CD14-positive monocyte (primary cell): ENCODE measurements around the gene HOXB4. TPM values are rescaled to one million over a fixed set of nuclear protein-coding genes. Genes with fewer than 3 reads are reported as not detected.
A peak's percentile ranks its signal among the peaks of the same experiment; 100 is the strongest.

Experiments used
- DNase-seq, 3 donors: peaks; one replicate each; pipeline ENCODE4 v3.0.0-alpha.2; 2011 to 2022
- H2AFZ ChIP-seq: 2 replicates; pipeline ENCODE4 v1.6.0; 2012; ENCODE audit warnings: mild to moderate bottlenecking, low read depth, low read length, inconsistent platforms; ENCODE audit not compliant: insufficient read depth, poor library complexity, severe bottlenecking
- H3K27ac ChIP-seq, 2 donors: 1 replicate in 1 of 2; 2 replicates in 1 of 2; pipeline ENCODE4 v1.5.1; 2012 to 2013; ENCODE audit warnings: low read length in 2 of 2, control low read depth in 1 of 2, inconsistent platforms in 1 of 2, low read depth in 1 of 2, mild to moderate bottlenecking in 1 of 2
- H3K27me3 ChIP-seq, 2 donors: one replicate each; pipeline versions ENCODE4 v1.6.0 to v1.6.1; 2011 to 2013; ENCODE audit warnings: low read length in 2 of 2; ENCODE audit not compliant: control insufficient read depth in 2 of 2, insufficient read depth in 2 of 2
- H3K36me3 ChIP-seq, 2 donors: replicated peaks in 1 of 2; 1 replicate in 1 of 2; 2 replicates in 1 of 2; pipeline versions ENCODE4 v1.5.1 to v1.6.1; 2012 to 2013; ENCODE audit warnings: low read length in 2 of 2, control low read depth in 1 of 2, inconsistent platforms in 1 of 2, mild to moderate bottlenecking in 1 of 2; ENCODE audit not compliant: insufficient read depth in 2 of 2, control insufficient read depth in 1 of 2
- H3K4me1 ChIP-seq, 2 donors: 1 replicate in 1 of 2; 2 replicates in 1 of 2; pipeline versions ENCODE4 v1.5.1 to v1.6.1; 2012 to 2013; ENCODE audit warnings: low read length in 2 of 2, control low read depth in 1 of 2, inconsistent platforms in 1 of 2, mild to moderate bottlenecking in 1 of 2, moderate library complexity in 1 of 2; ENCODE audit not compliant: insufficient read depth in 2 of 2, control insufficient read depth in 1 of 2
- H3K4me2 ChIP-seq: replicated peaks from 2 replicates; pipeline ENCODE3; 2012; ENCODE audit warnings: low read length, moderate library complexity, mild to moderate bottlenecking; ENCODE audit not compliant: poor library complexity, severe bottlenecking; ENCODE audit errors: extremely low read depth
- H3K4me3 ChIP-seq, 3 experiments: fragments of 200-600 bp in 1 of 3; sonication (generic) in 1 of 3; replicated peaks in 1 of 3; 1 replicate in 2 of 3; 2 replicates in 1 of 3; pipeline ENCODE4 v1.5.1; 2011 to 2013; ENCODE audit warnings: low read length in 3 of 3, mild to moderate bottlenecking in 3 of 3, control low read depth in 2 of 3, low read depth in 2 of 3, inconsistent platforms in 1 of 3, moderate library complexity in 1 of 3
- H3K79me2 ChIP-seq: 2 replicates; pipeline ENCODE4 v1.6.0; 2012; ENCODE audit warnings: mild to moderate bottlenecking, control low read depth, inconsistent platforms, low read length, moderate library complexity; ENCODE audit not compliant: insufficient read depth
- H3K9ac ChIP-seq: 2 replicates; pipeline ENCODE4 v1.6.0; 2017; ENCODE audit warnings: low read length, mild to moderate bottlenecking; ENCODE audit not compliant: insufficient read depth, poor library complexity, severe bottlenecking
- H3K9me3 ChIP-seq, 2 donors: replicated peaks in 1 of 2; 1 replicate in 1 of 2; 2 replicates in 1 of 2; pipeline versions ENCODE4 v1.5.1 to v1.6.1; 2012 to 2013; ENCODE audit warnings: low read length in 2 of 2, control low read depth in 1 of 2; ENCODE audit not compliant: control insufficient read depth in 1 of 2, insufficient read depth in 1 of 2
- H4K20me1 ChIP-seq: 2 replicates; pipeline ENCODE4 v1.6.0; 2012; ENCODE audit warnings: mild to moderate bottlenecking, low read length, control low read depth, moderate library complexity; ENCODE audit not compliant: insufficient read depth
- H3K27ac Mint-ChIP-seq, 7 donors: one replicate each; pipeline ENCODE4 v1.8.0; 2020; ENCODE audit warnings: mild to moderate bottlenecking in 7 of 7, mixed read lengths in 7 of 7, moderate library complexity in 6 of 7, inconsistent platforms in 2 of 7
- H3K27me3 Mint-ChIP-seq, 3 donors: one replicate each; pipeline ENCODE4 v1.8.0; 2021 to 2022; ENCODE audit warnings: low read depth in 3 of 3, mild to moderate bottlenecking in 3 of 3, mixed read lengths in 3 of 3, moderate library complexity in 3 of 3, inconsistent platforms in 1 of 3
- H3K36me3 Mint-ChIP-seq, 2 donors: one replicate each; pipeline ENCODE4 v1.8.0; 2020; ENCODE audit warnings: mixed read lengths in 2 of 2, inconsistent platforms in 1 of 2, mild to moderate bottlenecking in 1 of 2
- H3K4me1 Mint-ChIP-seq: one replicate; pipeline ENCODE4 v1.8.0; 2020; ENCODE audit warnings: mild to moderate bottlenecking, mixed read lengths
- H3K4me3 Mint-ChIP-seq, 2 donors: one replicate each; pipeline ENCODE4 v1.8.0; 2020; ENCODE audit warnings: mild to moderate bottlenecking in 2 of 2, mixed read lengths in 2 of 2, moderate library complexity in 1 of 2
- H3K9me3 Mint-ChIP-seq, 7 donors: one replicate each; pipeline ENCODE4 v1.8.0; 2020 to 2022; ENCODE audit warnings: mixed read lengths in 7 of 7, mild to moderate bottlenecking in 6 of 7, moderate library complexity in 6 of 7, inconsistent platforms in 2 of 7
- WGBS: methylation state at CpG from one replicate; pipeline ENCODE4 v1.1.5; 2013; ENCODE audit warnings: missing lambda C conversion rate; ENCODE audit not compliant: insufficient coverage; 5-methylcytosine and 5-hydroxymethylcytosine counted together
- intact Hi-C, 2 donors: fragments of 100-400 bp; cut with micrococcal nuclease; formaldehyde crosslinking; loops; one replicate each; pipeline versions ENCODE4 v1.15.0 to v1.15.1; 2023
- polyA plus RNA-seq, 3 donors: library from polyadenylated mRNA; depleted of rRNA in 1 of 3; unstranded in 2 of 3; stranded (reverse) in 1 of 3; fragments of 300-500 nt in 2 of 3; fragments of >200 nt in 1 of 3; fragmentation: Illumina TruSeq in 2 of 3; gene quantifications; 1 replicate in 2 of 3; 2 replicates in 1 of 3; pipeline ENCODE4 v1.2.3, GENCODE V29; 2012 to 2021
- TF ChIP-seq, protein P1 (sequence below): fragments of 200-600 bp; IDR thresholded peaks from one replicate; pipeline ENCODE4 v1.8.0; 2022; ENCODE audit warnings: antibody characterized with exemption, mild to moderate bottlenecking

Gene HOXB4
- polyA plus RNA-seq, 3 donors = 0.16 TPM; not detected in 2

DNA sequence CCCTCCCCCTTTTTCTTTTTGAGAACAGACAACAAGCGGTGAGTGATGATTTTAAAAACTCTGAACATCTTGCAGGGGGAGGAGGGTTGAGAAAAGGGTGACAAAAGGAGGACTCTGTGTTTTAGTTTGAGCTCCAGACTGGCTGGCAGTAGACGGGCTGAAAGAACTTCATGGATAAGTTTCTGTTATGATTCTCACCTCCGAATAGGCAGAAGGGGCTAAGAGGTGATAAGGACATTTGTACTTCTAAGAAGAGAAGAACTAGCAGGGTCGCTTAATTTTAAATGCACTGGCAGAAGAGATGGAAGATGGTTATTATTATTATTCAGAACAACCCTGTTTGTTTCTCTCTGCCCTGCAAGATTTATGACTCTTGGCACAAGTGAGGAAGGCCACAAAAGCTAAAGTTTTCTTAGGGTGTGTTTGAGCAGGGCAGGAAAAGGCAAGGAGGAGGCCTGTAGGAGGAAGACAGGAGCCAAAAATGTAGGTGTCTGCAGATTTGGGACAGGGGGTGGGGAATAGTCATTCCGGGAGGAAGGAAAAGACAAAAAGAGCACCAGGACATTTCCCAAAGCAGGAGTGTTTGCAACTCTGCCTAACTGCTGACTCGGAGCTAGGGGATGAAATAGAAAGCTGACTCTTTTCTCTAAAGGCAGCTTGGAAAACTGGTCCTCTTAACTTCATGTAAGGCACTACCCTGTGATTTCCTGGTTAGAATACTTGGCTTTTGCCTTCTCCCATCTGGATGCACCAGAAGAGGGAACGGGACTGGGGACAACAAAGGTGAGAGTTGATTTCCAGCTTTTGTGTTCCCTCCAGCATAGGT is 21.4 kb downstream of the HOXB4 start:
- H3K4me2 ChIP-seq = no peak overlapping the region
- Mint-ChIP-seq H3K4me3 (peak overlapping the region in 1 of 2 donors; percentile 66), H3K27ac (no peak overlapping the region), H3K27me3 (peaks cover 51 to 65% (median 61%) of the 10 kb centered on the region in 3 donors), H3K36me3 (peaks cover 2 to 12% of the 10 kb centered on the region in 2 donors), H3K4me1 (peaks cover 14% of the 10 kb centered on the region), H3K9me3 (peaks cover 0 to 11% (median 0%) of the 10 kb centered on the region in 7 donors)
- TF ChIP-seq, protein P1, sequence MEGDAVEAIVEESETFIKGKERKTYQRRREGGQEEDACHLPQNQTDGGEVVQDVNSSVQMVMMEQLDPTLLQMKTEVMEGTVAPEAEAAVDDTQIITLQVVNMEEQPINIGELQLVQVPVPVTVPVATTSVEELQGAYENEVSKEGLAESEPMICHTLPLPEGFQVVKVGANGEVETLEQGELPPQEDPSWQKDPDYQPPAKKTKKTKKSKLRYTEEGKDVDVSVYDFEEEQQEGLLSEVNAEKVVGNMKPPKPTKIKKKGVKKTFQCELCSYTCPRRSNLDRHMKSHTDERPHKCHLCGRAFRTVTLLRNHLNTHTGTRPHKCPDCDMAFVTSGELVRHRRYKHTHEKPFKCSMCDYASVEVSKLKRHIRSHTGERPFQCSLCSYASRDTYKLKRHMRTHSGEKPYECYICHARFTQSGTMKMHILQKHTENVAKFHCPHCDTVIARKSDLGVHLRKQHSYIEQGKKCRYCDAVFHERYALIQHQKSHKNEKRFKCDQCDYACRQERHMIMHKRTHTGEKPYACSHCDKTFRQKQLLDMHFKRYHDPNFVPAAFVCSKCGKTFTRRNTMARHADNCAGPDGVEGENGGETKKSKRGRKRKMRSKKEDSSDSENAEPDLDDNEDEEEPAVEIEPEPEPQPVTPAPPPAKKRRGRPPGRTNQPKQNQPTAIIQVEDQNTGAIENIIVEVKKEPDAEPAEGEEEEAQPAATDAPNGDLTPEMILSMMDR = no peak
- H3K4me3 ChIP-seq = no peak overlapping the region
- DNase-seq = no peak
- H3K9me3 ChIP-seq = no peaks in the 10 kb centered on the region
- peaks cover 21 to 49% of the 10 kb centered on the region in 2 donors for H3K27me3 ChIP-seq
- no peak overlapping the region for H2AFZ ChIP-seq
- no peaks in the 10 kb centered on the region for H4K20me1 ChIP-seq
- H3K9ac ChIP-seq = no peak overlapping the region
- no peaks in the 10 kb centered on the region for H3K79me2 ChIP-seq
- intact Hi-C loops = no loop called here
- H3K4me1 ChIP-seq = peaks cover 3 to 8% of the 10 kb centered on the region in 2 donors
- 93% methylated on average over 2 of the region's 7 CpGs for WGBS
- H3K27ac ChIP-seq = no peak overlapping the region
- H3K36me3 ChIP-seq = no peaks in the 10 kb centered on the region

GRCh38 chr17:48556229-48556575 is 21.9 kb downstream of the HOXB4 start:
- Mint-ChIP-seq H3K4me3 (peak overlapping the region in 1 of 2 donors; percentile 66), H3K9me3 (peaks cover 0 to 11% (median 0%) of the 10 kb centered on the region in 7 donors), H3K27ac (no peak overlapping the region), H3K4me1 (peaks cover 14% of the 10 kb centered on the region), H3K27me3 (peaks cover 50 to 62% (median 56%) of the 10 kb centered on the region in 3 donors), H3K36me3 (peaks cover 2 to 12% of the 10 kb centered on the region in 2 donors)
- TF ChIP-seq, protein P1 = no peak
- intact Hi-C loops = no loop called here
- no peaks in the 10 kb centered on the region for H4K20me1 ChIP-seq
- no peak overlapping the region for H3K4me3 ChIP-seq
- H3K9me3 ChIP-seq = no peaks in the 10 kb centered on the region
- peaks cover 21 to 49% of the 10 kb centered on the region in 2 donors for H3K27me3 ChIP-seq
- H3K4me1 ChIP-seq = peaks cover 3 to 8% of the 10 kb centered on the region in 2 donors
- WGBS = no CpG with 5 or more reads among the region's 5 CpGs
- no peak overlapping the region for H3K27ac ChIP-seq
- no peak overlapping the region for H2AFZ ChIP-seq
- DNase-seq = no peak
- H3K36me3 ChIP-seq = no peaks in the 10 kb centered on the region
- no peak overlapping the region for H3K4me2 ChIP-seq
- no peak overlapping the region for H3K9ac ChIP-seq
- no peaks in the 10 kb centered on the region for H3K79me2 ChIP-seq
